BE2C (cell line): ENCODE results near the gene COL4A1.

Experiments
- DNase-seq: peaks from one replicate; pipeline ENCODE4 v3.0.0-alpha.2; 2020
- H3K27me3 ChIP-seq: fragments of 250-450 bp; sonication (Bioruptor Pico); 2 replicates; pipeline ENCODE4 v1.5.1; 2020; ENCODE audit warnings: mild to moderate bottlenecking
- H3K36me3 ChIP-seq: fragments of 250-450 bp; sonication (Bioruptor Pico); 2 replicates; pipeline ENCODE4 v1.5.1; 2020; ENCODE audit warnings: mild to moderate bottlenecking
- H3K4me1 ChIP-seq: fragments of 250-450 bp; sonication (Bioruptor Pico); 2 replicates; pipeline ENCODE4 v1.5.1; 2020
- H3K4me3 ChIP-seq: 2 replicates; pipeline ENCODE4 v1.5.1; 2011; ENCODE audit warnings: low read depth, low read length
- H3K9me3 ChIP-seq: fragments of 250-450 bp; sonication (Bioruptor Pico); 2 replicates; pipeline ENCODE4 v1.5.1; 2020
- TF ChIP-seq, protein P1 (sequence below): IDR thresholded peaks from 2 replicates; pipeline ENCODE4 v1.5.1; 2012; ENCODE audit warnings: mild to moderate bottlenecking, low read depth, low read length

The COL4A1 gene

DNA sequence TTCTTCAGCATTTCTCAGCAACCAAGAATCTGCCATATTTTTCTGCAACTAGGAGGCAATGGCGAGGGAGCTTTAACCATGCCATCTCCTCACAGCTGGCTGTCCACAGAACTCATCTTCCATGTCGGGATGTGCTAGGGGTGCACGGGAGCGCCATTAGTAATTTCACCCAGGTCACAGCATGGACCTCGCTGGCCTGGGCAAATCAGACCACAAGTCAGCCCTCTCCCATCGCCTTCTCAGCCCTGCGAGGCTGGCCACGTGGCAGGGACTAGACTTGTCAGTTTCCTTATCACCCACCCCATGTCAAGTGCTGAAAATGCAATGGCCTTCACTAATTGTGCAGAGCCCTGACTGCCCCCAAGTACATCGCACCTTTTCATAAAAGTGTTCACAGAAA, 15.7 kb downstream of the COL4A1 start:
- H3K4me1 ChIP-seq: no peaks in the 10 kb centered on the region
- no peak overlapping the region for H3K4me3 ChIP-seq
- peaks cover 11% of the 10 kb centered on the region for H3K27me3 ChIP-seq
- DNase-seq: no peak
- no peaks in the 10 kb centered on the region for H3K9me3 ChIP-seq
- H3K36me3 ChIP-seq: no peaks in the 10 kb centered on the region
- TF ChIP-seq, protein P1, sequence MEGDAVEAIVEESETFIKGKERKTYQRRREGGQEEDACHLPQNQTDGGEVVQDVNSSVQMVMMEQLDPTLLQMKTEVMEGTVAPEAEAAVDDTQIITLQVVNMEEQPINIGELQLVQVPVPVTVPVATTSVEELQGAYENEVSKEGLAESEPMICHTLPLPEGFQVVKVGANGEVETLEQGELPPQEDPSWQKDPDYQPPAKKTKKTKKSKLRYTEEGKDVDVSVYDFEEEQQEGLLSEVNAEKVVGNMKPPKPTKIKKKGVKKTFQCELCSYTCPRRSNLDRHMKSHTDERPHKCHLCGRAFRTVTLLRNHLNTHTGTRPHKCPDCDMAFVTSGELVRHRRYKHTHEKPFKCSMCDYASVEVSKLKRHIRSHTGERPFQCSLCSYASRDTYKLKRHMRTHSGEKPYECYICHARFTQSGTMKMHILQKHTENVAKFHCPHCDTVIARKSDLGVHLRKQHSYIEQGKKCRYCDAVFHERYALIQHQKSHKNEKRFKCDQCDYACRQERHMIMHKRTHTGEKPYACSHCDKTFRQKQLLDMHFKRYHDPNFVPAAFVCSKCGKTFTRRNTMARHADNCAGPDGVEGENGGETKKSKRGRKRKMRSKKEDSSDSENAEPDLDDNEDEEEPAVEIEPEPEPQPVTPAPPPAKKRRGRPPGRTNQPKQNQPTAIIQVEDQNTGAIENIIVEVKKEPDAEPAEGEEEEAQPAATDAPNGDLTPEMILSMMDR: no peak

DNA sequence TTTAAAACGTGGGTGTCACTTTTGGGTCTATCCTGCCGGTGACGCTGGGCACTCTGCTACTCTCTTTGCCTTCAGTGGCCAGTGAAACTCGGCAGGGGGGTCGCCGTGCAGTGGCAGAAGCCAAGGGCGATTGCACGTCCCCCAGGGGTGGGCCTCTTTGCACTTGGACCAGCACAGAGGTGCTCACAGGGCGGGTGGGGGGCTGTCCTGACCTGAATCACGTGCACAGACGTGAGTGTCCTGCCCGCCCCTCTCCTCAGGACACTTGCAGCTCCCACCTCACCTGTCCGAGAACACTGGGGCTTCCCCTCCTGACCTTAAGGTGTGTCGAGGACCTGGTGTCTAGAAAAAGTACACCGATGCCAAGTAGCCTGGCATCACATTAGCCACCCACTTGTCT, 16.1 kb downstream of the COL4A1 start:
- H3K36me3 ChIP-seq: no peaks in the 10 kb centered on the region
- no peaks in the 10 kb centered on the region for H3K4me1 ChIP-seq
- TF ChIP-seq, protein P1: no peak
- no peak overlapping the region for H3K4me3 ChIP-seq
- no peak for DNase-seq
- H3K27me3 ChIP-seq: peaks cover 9% of the 10 kb centered on the region
- no peaks in the 10 kb centered on the region for H3K9me3 ChIP-seq

DNA sequence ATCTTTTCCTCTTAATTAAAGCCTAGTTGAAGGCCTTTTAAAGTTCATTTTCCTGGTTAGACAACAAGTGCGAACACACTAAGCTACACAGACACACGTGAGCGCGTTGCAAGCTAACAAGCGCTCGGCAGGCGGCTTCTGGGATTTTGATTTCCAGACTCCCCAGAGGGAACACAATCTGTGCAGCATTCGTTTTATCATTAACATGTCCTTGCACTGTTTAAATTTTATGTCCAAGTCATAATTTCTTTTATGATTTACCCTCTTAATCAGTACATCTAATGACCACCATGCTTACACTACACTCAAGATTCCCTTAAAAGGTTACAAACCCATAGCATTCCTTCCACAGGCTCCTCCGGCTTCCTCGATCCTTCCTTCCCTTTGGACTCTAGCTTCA, 16.8 kb downstream of the COL4A1 start:
- H3K36me3 ChIP-seq: no peaks in the 10 kb centered on the region
- H3K27me3 ChIP-seq: peaks cover 14% of the 10 kb centered on the region
- TF ChIP-seq, protein P1: no peak
- no peak overlapping the region for H3K4me3 ChIP-seq
- DNase-seq: no peak
- no peaks in the 10 kb centered on the region for H3K4me1 ChIP-seq
- no peaks in the 10 kb centered on the region for H3K9me3 ChIP-seq

DNA sequence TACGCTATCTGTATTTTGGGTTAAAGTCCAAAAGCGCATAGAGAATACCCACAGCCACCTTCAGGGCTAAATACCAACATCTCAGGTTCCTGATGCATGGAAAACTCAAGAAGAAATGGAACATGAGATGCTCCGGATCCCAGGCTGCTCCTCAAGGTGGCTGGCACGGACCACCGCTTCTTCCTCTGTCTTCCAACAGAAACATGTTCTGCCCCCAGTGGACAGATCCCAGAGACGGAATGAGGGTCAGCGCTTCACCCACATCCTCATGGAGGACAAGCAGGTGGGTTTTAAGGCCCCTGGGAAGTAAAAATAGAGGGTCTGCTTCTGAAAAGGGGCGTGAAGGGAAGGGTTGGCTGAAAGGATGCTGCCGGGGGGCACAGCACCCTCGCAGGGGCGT, 17.3 kb downstream of the COL4A1 start:
- TF ChIP-seq, protein P1: no peak
- no peak for DNase-seq
- H3K4me3 ChIP-seq: no peak overlapping the region
- no peaks in the 10 kb centered on the region for H3K36me3 ChIP-seq
- no peaks in the 10 kb centered on the region for H3K4me1 ChIP-seq
- no peaks in the 10 kb centered on the region for H3K9me3 ChIP-seq
- peaks cover 14% of the 10 kb centered on the region for H3K27me3 ChIP-seq

DNA sequence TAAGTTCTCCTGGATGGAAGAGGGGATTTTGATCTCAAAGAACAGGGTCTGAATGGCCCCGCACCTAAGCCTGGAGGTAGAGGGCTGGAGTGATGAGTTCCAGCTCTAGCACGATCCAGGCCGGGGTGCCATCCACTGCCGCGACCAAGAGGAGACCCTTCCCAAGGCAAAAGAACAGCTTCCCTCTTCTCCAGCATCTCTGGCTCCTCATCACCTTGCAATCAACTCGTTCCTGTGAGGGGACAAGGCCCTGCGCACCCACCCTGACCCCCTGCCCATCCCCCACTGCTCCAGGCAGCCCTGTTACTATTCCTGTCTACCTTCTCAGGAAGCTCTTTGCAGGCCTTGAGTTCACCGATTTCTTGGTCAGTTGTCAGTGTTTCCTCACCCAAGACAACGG, 17.8 kb downstream of the COL4A1 start:
- Histone ChIP-seq H3K9me3 (no peaks in the 10 kb centered on the region), H3K36me3 (no peaks in the 10 kb centered on the region), H3K4me3 (no peak overlapping the region), H3K27me3 (peaks cover 14% of the 10 kb centered on the region), H3K4me1 (no peaks in the 10 kb centered on the region)
- TF ChIP-seq, protein P1: no peak
- no peak for DNase-seq

DNA sequence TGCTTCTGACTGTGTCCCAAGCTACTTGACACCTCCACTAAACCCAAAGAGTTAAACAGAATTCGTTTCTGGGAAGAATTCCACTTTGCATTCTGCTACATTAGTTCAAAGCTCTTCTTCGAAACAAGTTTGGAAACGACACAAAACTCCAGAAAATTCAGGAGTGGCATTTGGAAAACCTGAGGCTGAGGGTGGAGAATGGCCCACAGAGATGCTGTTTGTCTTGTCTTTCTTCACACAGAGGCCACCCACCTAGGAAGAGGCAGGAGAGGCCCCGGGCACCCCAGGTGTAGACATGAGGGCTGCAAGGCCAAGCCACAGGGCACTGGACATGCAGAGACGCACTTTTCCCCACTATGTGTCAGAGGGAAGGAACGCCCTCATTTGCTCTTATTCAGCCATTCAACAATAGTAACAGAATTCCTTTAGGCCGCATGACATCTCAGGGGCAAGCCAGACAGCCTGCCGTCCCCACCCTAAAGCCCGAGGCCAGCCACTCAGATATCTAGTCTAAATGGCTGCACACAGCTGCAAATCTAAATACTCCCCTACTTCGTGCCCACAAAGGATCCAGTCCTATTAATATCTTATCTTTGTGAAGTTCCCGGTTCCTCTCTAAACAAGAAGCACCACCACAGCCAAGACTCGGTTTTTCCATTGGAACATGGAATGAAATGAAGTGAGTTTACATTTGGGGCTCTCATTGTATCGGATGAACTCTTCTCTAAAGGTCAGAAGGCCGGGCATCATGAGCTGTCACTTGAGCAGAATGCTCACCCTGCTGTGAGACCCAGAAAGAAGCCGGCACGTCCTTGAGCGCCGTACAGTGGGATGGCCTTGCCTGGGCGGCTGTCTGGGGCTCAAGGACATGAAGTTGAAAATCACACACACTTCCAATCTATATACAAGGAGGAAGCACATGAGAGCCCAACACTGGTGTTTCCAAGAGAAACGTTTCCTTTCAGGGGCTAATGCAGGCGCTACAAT, 19.8 kb downstream of the COL4A1 start:
- no peaks in the 10 kb centered on the region for H3K36me3 ChIP-seq
- no peak for DNase-seq
- TF ChIP-seq, protein P1: no peak

More for the DNA sequence above, 19.8 kb downstream of the COL4A1 start:
- Histone ChIP-seq H3K27me3 (peaks cover 9% of the 10 kb centered on the region; the same call in 1 of the 2 replicates), H3K4me1 (no peaks in the 10 kb centered on the region), H3K4me3 (no peak overlapping the region), H3K9me3 (no peaks in the 10 kb centered on the region)
